SH-SY5Y (cell line): ENCODE data around the gene ETNK2.

Source experiments
- GATA2 ChIP-seq: IDR thresholded peaks from 2 replicates; pipeline ENCODE4 v1.6.1; 2011; ENCODE audit warnings: mild to moderate bottlenecking, low read depth, low read length
- GATA3 ChIP-seq: IDR thresholded peaks from 2 replicates; pipeline ENCODE4 v1.6.1; 2011; ENCODE audit warnings: low read depth, mild to moderate bottlenecking, low read length, moderate library complexity

DNA sequence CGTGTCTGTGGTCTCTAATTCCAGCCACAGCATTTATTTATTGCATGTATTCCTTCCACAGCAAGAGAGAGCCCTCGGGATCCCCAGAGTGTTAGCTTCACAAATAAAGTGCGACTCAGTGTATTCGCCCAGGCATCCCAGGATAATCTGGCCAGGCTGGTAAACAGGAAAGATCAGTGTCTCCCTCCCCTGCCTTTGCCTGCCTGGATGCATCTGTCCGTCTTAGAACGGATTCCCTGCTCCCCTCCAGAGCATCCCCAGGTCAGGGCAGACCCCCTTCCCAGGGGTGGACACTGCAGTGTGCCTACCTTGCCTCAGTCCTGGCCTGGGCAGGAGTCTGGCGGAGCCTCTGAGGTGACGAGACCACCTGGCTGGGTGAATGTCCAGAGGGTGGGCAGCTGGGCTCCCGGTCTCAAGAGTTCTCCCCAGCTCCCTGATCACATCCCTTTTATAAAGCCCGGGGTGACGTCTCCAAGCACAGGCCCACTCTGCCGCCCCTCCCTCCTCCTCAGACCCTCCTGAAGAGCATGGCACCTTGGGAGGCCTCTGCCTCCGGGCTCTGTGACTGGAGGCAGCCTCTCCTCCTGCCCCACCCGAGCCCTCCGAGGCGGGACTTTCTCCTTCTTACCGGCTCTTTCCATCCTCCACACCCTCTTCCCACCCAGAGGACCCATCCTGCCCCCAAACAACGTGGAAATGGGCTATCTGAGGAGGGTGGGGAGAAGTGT is 44.4 kb upstream of the ETNK2 start, which contains the start of gene KISS1:
- no peak for TF ChIP-seq GATA2
- no peak for TF ChIP-seq GATA3
